D341Med (cell line): ENCODE data around the gene GSTM2.

Experiments used
- DNase-seq: peaks from one replicate; pipeline ENCODE4 v3.0.0; 2012; ENCODE audit warnings: low spot score

Gene GSTM2

DNA sequence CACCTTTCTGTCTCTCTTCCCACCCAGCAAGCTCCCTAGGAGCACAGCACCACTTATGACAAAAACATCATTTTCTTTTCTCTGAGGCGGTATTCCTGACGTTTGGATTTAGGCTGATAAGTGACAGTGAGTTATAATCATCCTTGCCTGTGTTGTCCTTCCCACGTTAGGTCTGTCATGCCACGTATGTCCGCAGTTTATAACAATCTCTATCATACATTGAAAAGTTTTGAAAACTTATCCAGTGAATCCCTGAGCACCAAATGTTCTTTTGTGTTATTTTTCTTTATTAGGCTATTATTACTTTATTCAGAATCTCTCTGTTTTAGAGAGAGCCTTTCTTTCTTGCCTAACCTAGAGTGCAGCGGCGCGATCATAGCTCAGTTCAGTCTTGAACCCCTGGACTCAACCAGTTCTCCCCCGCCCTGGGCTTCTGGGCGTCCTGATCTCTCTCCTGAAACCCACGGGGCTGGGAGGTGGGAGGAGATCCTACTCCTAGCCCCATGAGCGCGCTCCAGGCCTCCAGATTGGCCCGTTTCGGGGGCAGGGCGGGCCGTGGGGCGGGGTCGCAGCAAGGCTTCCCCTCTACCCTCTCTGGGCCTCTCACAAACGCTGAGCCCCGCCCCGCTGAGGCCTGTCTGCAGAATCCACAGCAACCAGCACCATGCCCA lies at the start of gene GSTM2:
GSTM2 (plus strand) TSS at position 606 of the 671 bp plus-strand sequence; CDS start at position 665, 59 bp downstream.
- DNase-seq, result peak; percentile 82

DNA sequence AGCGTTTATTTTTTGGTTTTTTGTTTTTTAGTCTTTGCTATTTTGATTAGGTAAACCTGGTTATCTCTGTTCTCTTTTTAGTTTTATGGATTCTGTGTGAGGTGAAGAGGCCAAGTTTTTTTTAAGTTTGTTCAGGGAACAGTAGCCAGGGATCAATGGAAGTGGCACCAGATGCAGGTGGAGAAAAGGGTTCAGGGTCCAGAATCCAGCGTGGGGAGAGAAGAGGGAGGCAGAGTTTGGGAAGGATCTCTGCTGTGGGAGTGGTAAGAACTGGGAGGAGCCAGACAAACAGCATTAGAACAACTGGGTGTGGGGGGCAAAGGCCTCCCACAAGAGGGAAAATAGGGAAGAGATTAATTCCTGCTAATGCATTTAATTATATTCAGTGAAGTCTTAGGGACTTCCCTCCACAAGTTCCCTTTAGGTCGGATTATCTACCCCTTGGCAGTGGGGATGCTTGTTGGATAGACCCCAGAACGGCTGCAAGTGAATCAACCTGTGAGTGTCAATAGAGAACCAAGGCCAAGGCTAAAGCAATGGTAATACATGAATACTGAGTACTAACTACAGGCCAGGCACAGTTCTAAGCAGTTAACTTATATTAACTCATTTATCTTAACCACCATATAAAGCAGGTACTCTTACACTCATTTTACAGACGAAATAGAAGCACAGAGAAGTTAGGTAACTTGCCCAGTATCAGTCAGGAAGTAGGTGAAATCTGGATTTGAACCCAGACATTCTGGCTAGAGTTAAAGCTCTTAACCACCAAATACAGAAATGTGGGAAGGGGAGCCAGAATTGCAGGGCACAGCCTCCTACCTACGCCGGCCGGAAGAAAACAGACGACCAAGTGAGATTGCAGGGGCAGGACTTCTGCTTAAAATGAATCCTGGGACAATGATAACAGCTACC lies 48.9 kb upstream of the GSTM2 start:
- peak; percentile 36 for DNase-seq

DNA sequence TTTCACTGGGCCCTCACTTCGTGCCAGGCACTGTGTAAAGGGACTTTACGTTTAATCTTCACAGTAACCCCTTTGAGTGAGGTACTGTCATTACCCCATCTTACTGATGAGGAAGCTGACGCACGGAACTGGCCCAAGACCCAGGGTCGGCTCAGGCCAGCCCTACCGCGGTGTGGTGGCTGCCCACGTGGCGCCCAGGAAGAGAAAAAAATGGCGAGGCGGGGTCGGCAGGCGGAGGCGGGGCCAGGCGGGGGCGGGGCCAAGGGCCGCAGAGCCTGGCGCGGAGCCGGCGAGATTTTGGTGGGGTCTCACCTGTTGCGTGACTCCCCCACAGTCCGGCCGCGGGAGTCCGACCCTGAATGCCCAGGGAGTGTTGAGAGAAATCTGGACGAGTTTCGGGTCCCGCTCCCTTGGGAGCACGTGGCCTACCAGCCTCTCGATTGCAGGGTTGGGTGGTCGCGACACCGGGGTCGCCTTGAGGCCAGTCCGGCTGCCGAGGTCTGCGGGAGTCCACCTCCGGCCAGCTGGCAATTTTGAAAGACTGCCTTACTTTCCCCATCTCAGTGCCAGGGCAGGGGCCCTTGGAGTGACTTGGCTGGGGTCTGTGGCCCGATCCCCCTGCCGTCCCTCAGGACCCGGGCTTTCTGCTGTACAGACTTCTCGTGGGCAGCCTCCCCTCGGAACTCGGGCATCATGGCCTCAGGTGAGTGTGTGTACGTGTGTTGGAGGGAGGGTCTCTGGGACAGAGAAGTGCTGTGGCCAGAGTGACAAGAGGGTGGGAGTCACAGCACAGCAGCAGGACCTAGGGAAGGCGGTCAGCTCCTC lies 48.1 kb upstream of the GSTM2 start, which contains the start of the genes AMPD2 and GNAT2:
AMPD2 (plus strand) TSS at position 262 of the 825 bp plus-strand sequence. CDS start 1,339 bp downstream, outside the sequence.
GNAT2 (minus strand) TSS at position 41 of the 825 bp plus-strand sequence. CDS start 6,746 bp downstream, outside the sequence.
- peak; percentile 31 for DNase-seq

DNA sequence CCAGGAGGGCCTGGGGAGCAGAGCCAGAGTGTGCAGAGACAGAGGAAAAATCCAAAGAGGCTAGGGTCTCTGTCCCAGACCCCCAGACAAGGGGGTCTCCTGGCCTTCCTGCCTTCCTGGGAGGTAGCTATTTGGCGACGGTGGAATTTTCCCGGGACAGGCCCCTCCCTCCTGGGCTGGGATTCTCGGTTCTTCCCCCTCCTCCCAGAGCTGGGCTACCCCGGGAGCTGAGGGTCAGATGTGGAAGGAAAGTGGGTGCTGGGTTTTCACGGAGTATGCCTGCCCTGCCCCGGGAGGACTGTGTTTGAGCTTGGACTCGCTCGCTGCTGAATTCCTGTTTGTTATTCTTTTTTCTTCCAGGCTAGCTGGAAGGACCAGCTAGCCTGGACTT lies 47.5 kb upstream of the GSTM2 start:
- peak; percentile 29 for DNase-seq

DNA sequence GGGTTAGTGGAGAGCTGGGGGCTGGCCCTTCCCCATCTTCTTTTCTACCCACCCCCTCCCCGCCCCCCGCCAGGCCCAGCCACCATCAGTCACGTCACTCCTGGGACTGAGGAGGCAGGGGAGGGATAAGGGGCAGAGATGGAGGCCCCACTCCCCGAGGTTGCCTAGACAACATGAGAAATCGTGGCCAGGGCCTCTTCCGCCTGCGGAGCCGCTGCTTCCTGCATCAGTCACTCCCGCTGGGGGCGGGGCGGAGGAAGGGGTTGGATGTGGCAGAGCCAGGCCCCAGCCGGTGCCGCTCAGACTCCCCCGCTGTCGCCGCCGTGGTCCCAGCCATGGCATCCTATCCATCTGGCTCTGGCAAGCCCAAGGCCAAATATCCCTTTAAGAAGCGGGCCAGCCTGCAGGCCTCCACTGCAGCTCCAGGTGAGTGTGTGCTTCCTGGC lies 47.0 kb upstream of the GSTM2 start:
- DNase-seq, result peak; percentile 65

DNA sequence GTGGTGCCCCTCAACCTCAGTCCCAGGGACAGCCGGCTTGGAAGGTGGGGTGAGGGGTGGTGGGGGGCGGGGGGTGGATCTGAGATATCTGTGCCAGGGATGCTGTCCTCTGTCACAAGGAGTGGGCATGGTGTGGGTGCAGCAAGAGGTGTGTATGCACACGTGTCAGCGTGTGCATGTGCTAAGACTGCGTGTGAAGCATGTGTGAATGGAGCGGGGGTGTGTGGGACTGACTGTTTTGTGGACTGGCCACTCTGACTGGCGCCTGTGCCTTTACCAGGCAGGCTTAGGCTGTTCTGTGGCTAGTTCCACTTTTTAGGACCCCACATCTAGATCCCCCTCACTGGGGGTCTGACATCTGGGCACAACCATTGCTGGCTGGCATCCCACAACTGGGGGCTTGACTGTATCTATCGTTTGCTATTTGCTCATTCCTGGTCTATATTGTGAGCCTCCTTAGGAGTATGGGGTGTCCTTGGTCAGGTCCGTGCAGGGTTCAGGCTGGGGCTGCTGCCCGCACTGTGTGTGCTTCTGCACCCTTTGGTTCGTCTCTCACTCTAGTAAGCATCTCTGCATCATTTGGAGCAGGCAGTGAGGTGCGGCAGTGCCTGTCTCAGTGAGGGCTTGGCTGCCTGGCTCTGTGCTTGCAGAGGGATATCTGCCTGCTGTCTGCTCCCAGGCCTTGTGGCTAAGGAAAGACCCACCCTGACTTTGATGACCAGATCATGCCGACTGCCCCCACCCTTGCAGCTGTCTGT lies 46.3 kb upstream of the GSTM2 start:
- no peak for DNase-seq

DNA sequence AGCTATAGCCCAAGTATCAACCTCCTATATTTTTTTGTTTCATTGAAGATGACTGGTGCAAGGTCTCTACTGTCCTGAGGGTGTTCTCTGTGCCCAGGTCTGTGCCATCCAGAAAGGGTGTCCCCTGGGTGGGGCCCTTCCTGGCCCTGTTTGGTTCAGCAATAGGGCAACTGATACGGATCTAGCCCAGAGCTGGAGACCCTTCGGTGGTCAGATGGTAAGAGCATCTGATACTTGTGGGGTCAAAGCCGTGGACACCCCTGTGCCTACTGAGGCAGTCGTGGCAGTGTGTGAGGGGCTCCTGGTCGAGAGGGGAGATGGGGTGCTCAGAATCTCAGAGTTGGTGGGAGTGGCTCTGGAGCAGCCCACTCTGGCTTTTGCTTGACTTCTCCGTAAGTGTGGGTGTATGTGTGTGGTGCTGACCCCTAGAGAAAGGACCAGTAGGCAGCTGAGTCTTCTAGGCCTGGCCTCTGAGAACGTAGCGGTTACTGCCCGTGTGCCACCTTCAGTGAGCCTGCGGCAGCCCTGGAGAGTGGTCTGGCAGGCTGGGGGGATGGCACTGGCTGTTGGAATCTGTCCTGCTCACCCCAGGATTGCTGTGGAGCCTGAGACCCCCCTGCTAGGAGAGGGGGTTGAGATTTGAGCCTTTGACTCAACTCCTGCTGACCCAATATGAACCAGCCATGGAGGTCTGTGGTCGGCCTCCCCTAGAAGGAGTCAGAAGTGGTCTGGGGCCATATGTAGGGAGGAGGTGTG lies 45.5 kb upstream of the GSTM2 start:
- no peak for DNase-seq

DNA sequence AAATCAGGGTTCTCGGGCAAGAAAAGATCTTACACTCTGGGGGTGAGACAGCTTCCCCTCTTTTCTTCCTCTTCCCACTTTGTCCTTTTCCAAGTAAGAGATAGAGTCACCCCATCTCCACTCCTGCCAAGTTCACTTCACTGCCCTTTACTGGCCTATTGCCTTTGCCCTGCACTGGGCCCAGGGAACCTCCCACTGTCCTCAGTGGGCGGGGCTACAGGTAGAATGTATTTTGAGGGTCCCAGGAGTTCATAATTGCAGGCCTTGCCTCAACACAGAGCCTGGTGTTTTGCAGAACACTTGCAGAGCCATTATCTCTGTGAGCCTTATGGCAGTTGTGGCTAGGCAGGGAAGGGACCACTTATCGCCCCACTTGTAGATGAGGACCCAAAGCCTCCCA lies 45.0 kb upstream of the GSTM2 start:
- DNase-seq, result no peak

DNA sequence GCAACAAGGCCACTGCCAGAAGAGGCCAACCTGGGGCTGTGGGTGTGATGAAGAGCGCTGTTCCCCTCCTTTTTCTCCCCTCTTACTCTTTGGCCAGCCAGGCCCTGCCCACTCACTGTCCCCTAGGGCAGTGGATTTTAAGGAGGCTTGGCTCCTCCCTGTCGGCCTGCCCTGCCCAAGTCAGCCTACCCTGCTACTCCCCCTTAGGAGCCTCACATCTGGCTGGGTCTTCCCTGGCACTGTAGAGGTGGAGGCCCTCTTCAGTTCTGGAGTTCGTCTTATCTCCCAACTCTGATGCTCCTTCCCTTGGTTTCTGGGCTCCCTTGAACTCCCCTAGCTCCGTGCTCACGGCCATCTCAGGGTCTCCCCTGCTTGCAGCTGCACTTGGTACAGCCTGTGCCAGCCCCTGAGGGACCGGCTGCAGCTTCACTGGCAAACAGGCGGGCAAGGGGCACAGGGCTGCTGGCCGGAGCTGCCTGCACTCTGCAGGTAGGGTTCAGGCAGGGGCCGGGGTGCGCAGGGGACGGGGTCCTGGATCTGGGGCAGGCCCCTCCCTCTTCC lies 44.2 kb upstream of the GSTM2 start:
- peak; percentile 39 for DNase-seq

DNA sequence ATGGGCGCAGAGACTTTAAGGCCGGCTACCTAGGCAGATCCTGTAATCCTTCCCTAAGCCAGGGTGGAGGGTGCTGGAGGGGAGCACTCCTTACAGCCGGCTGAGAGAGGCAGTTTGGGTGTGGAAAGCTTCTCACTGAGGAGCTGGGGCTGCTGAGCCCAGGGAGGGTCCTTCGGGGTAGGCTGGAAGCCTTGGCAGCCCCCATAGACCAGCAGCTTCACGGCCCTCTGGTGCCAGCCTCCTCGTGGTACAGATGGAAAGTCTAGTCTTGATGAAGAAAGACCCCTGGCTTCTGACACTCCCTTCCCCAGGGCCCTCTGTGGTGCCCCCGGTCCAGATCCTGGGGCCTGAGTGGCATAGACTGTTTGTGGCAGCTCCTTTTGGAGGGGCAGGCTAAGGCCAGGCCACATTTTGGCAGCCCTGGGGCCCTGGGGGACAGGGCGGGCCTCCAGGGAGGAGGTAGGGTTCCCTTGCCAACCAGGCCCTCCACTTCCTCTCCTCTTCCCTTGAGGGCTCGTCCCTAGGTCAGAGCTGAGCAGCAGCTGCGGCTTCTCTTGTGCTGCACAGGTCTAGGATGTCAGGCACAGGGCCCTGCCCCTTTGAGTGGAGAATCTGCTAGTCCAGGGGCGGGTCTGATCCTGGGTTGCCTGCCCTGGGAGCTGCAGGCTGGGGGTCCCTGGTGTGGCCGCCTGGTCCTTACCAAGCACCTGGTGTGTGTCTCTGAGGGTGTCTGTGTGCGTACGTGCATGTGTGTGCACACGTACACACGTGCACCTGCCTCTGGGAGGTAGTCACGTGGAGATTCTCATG lies 43.5 kb upstream of the GSTM2 start:
- peak; percentile 46 for DNase-seq

DNA sequence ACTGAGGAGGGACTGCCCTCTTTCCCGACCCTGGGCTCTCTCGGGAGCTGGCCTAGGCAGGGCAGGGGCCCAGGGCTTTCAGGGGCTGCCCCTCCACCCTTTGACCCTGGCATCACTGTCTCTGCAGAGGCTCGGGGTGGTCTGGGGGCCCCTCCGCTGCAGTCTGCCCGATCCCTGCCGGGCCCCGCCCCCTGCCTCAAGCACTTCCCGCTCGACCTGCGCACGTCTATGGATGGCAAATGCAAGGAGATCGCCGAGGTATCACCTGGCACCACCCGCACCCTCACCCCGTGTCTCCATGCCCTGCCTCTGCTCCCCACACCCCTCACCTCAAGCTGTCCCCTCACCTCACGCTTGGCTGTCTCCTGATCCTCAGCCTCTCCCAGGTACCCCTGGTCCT lies 42.7 kb upstream of the GSTM2 start:
- no peak for DNase-seq

DNA sequence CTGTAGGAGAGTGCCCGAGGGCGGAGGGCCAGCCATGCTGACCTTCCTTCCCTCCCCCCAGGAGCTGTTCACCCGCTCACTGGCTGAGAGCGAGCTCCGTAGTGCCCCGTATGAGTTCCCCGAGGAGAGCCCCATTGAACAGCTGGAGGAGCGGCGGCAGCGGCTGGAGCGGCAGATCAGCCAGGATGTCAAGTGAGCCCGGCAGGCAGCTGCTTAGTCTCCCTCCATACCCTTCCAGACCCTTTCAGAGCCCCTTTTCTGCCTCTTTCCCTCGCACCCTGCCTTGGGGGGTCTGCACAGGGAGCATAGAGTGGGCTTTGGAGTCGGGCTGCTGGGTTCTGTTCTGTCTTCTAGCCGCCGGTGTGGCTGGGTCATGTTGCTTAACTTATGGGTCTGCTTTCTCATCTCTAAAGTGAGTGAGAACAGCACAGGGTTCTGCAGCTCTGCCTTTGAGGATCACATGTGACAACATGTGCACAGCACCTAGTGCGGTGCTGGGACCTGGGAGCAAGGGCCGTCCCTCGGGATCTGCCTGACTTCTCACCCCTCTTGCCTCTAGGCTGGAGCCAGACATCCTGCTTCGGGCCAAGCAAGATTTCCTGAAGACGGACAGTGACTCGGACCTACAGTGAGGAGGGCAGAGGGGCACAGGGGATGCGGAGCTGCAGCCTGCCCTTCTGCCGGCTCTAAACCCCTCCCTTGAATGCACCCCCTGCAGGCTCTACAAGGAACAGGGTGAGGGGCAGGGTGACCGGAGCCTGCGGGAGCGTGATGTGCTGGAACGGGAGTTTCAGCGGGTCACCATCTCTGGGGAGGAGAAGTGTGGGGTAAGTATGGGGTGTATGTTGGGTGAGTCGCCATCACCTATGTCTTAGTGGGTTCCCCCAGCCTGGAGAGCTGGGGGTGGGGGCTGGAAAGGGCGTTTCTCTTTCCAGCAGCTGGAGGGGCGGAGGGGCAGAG lies 42.0 kb upstream of the GSTM2 start:
- DNase-seq, result peak; percentile 46

DNA sequence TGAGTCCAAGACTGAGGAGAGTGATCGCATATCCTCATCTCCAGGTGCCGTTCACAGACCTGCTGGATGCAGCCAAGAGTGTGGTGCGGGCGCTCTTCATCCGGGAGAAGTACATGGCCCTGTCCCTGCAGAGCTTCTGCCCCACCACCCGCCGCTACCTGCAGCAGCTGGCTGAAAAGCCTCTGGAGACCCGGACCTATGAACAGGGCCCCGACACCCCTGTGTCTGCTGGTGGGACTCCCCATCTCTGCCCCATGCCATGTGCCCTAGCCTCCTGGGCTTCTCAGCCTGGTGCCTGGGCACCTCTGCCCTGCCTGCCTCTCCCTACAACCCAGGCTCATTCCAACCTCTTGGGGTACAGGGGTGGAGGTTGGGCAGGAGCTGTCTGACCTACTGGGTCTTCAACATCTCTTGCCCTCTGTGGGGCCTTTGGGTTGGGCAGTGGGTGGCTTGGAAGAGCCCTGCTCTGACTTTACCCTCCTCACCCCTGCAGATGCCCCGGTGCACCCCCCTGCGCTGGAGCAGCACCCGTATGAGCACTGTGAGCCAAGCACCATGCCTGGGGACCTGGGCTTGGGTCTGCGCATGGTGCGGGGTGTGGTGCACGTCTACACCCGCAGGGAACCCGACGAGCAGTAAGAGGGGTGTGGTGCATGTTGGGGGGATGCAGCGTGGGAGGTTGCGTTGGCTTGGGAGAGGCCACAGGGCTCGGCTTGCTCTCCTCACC lies 41.0 kb upstream of the GSTM2 start:
- no peak for DNase-seq

DNA sequence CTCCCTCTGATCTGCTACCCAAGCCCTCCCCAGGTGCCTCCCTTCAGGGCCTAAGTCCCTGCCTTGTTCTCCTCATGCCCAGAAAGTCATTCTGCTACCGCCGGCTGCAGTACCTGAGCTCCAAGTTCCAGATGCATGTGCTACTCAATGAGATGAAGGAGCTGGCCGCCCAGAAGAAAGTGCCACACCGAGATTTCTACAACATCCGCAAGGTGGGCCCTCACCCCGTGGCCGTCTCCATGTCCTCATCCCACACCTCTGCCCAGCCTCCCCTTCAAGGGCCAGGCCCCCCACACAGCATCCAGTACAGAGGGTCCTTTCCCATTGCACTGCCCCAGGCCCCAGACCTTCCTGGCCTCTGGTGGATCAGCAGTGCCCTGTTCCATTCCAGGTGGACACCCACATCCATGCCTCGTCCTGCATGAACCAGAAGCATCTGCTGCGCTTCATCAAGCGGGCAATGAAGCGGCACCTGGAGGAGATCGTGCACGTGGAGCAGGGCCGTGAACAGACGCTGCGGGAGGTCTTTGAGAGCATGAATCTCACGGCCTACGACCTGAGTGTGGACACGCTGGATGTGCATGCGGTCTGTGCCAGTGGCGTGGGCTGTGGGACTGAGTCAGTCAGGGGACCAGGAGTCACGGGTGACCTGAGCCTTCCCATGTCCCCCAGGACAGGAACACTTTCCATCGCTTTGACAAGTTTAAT lies 40.0 kb upstream of the GSTM2 start:
- DNase-seq, result no peak

DNA sequence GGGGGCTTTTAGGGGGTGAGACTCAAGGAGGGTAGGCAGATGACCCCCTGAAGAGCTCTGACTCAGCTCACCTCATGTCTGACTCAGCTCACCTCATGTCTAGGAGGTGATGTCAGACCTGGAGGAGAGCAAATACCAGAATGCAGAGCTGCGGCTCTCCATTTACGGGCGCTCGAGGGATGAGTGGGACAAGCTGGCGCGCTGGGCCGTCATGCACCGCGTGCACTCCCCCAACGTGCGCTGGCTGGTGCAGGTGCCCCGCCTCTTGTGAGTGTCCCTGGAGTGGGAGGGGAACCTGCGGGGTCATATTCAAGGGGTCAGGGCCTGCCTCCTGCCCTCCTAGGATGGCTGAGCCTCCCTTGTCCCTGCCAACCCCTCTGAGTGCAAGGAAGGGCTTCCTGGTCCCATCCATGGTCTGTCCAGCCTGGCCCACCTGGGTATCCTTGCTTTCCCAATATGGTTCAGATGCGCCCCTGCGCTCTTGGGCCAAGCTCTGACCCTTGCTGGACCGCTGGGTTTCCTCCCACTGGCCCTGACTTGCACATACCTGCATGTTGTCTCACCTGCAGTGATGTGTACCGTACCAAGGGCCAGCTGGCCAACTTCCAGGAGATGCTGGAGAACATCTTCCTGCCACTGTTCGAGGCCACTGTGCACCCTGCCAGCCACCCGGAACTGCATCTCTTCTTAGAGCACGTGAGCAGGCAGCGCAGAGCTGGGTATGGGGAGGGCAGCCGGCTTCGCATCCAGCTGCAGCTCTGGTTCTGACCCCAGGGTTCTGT lies 39.1 kb upstream of the GSTM2 start:
- no peak for DNase-seq
